WTC11 (cell line): Measurements from ENCODE around the gene BPGM. TPM values are rescaled to one million over a fixed set of nuclear protein-coding genes. Genes with fewer than 3 reads are reported as not detected.

Experiments used
- ATAC-seq: fragments of 200-7000 bp; cut with Tn5 transposase; 2 replicates; pipeline ENCODE4 v1.10.0; 2021; ENCODE audit warnings: mild to moderate bottlenecking, moderate library complexity
- CTCF ChIA-PET: fragments of 300-600 bp; sonication (Branson Sonifier 250); formaldehyde crosslinking; loops from one replicate; lab custom pipeline; 2021; ENCODE audit warnings: antibody characterized with exemption; lab: Charles Lee
- POLR2A ChIA-PET: fragments of 350-600 bp; sonication (Branson Sonifier 250); formaldehyde crosslinking; loops from one replicate; lab custom pipeline; 2021; ENCODE audit warnings: antibody characterized with exemption; lab: Charles Lee
- DNase-seq: peaks from one replicate; pipeline ENCODE4 v3.0.0; 2021; ENCODE audit warnings: low spot score
- H3K27ac Mint-ChIP-seq: 2 replicates; pipeline ENCODE4 v1.8.0; 2021; ENCODE audit warnings: mixed read lengths
- H3K27me3 Mint-ChIP-seq: 2 replicates; pipeline ENCODE4 v1.8.0; 2021; ENCODE audit warnings: low read depth, mild to moderate bottlenecking, moderate library complexity, mixed read lengths
- H3K36me3 Mint-ChIP-seq: 2 replicates; pipeline ENCODE4 v1.8.0; 2021; ENCODE audit warnings: mixed read lengths
- H3K4me1 Mint-ChIP-seq: 2 replicates; pipeline ENCODE4 v1.8.0; 2022; ENCODE audit warnings: mixed read lengths
- H3K4me3 Mint-ChIP-seq: 2 replicates; pipeline ENCODE4 v1.8.0; 2021; ENCODE audit warnings: mild to moderate bottlenecking, moderate library complexity, mixed read lengths
- H3K9me3 Mint-ChIP-seq: 2 replicates; pipeline ENCODE4 v1.8.0; 2021; ENCODE audit warnings: mixed read lengths
- ATF6 ChIP-seq: sonication (generic); formaldehyde crosslinking; IDR thresholded peaks from 2 replicates; pipeline ENCODE4 v1.8.1; 2023; ENCODE audit warnings: mild to moderate bottlenecking, missing genetic modification reagents
- CREM ChIP-seq: sonication (generic); formaldehyde crosslinking; IDR thresholded peaks from 2 replicates; pipeline ENCODE4 v1.8.1; 2022; ENCODE audit warnings: mild to moderate bottlenecking, missing genetic modification reagents, moderate library complexity
- E2F5 ChIP-seq: sonication (generic); formaldehyde crosslinking; IDR thresholded peaks from 2 replicates; pipeline ENCODE4 v1.8.1; 2022; ENCODE audit warnings: mild to moderate bottlenecking, moderate library complexity, missing genetic modification reagents
- ETV6 ChIP-seq: sonication (generic); formaldehyde crosslinking; IDR thresholded peaks from 2 replicates; pipeline ENCODE4 v1.8.1; 2022; ENCODE audit warnings: mild to moderate bottlenecking, missing genetic modification reagents
- FOXJ3 ChIP-seq: sonication (generic); formaldehyde crosslinking; IDR thresholded peaks from 2 replicates; pipeline ENCODE4 v1.9.0; 2021; ENCODE audit warnings: missing genetic modification reagents, mild to moderate bottlenecking, borderline replicate concordance
- FOXP1 ChIP-seq: sonication (generic); formaldehyde crosslinking; IDR thresholded peaks from 2 replicates; pipeline ENCODE4 v1.8.0; 2022; ENCODE audit warnings: missing genetic modification reagents, mild to moderate bottlenecking, moderate library complexity, borderline replicate concordance
- GABPB1 ChIP-seq: sonication (generic); formaldehyde crosslinking; IDR thresholded peaks from 2 replicates; pipeline ENCODE4 v1.8.1; 2023; ENCODE audit warnings: mild to moderate bottlenecking, missing genetic modification reagents
- HMGXB4 ChIP-seq: sonication (generic); formaldehyde crosslinking; IDR thresholded peaks from 2 replicates; pipeline ENCODE4 v1.8.1; 2023; ENCODE audit warnings: mild to moderate bottlenecking, moderate library complexity, missing genetic modification reagents
- NFATC4 ChIP-seq: fragments of 250-450 bp; sonication (Bioruptor Pico); IDR thresholded peaks from 2 replicates; pipeline ENCODE4 v1.9.0; 2021; ENCODE audit warnings: mild to moderate bottlenecking
- NR3C1 ChIP-seq: sonication (generic); formaldehyde crosslinking; conservative IDR thresholded peaks from 2 replicates; pipeline ENCODE4 v1.8.1; 2023; ENCODE audit warnings: low read depth, mild to moderate bottlenecking, missing genetic modification reagents
- PRDM15 ChIP-seq: sonication (generic); formaldehyde crosslinking; IDR thresholded peaks from 2 replicates; pipeline ENCODE4 v1.8.0; 2022; ENCODE audit warnings: missing genetic modification reagents
- PRRX2 ChIP-seq: fragments of 250-450 bp; sonication (Bioruptor Pico); IDR thresholded peaks from 2 replicates; pipeline ENCODE4 v1.8.0; 2021; ENCODE audit warnings: mild to moderate bottlenecking
- SP1 ChIP-seq: sonication (generic); formaldehyde crosslinking; conservative IDR thresholded peaks from 2 replicates; pipeline ENCODE4 v1.8.1; 2022; ENCODE audit warnings: missing genetic modification reagents
- STAT6 ChIP-seq: sonication (generic); formaldehyde crosslinking; conservative IDR thresholded peaks from 2 replicates; pipeline ENCODE4 v1.8.1; 2023; ENCODE audit warnings: mild to moderate bottlenecking, low read depth, missing genetic modification reagents, moderate library complexity
- USF1 ChIP-seq: sonication (generic); formaldehyde crosslinking; IDR thresholded peaks from 2 replicates; pipeline ENCODE4 v1.8.0; 2022; ENCODE audit warnings: mild to moderate bottlenecking, missing genetic modification reagents
- ZBTB21 ChIP-seq: sonication (generic); formaldehyde crosslinking; IDR thresholded peaks from 2 replicates; pipeline ENCODE4 v1.8.1; 2023; ENCODE audit warnings: mild to moderate bottlenecking, missing genetic modification reagents, borderline replicate concordance
- ZBTB43 ChIP-seq: sonication (generic); formaldehyde crosslinking; IDR thresholded peaks from 2 replicates; pipeline ENCODE4 v1.8.1; 2023; ENCODE audit warnings: mild to moderate bottlenecking, missing genetic modification reagents
- ZNF138 ChIP-seq: sonication (generic); formaldehyde crosslinking; conservative IDR thresholded peaks from 2 replicates; pipeline ENCODE4 v1.8.1; 2022; ENCODE audit warnings: mild to moderate bottlenecking, moderate library complexity, missing genetic modification reagents
- ZNF232 ChIP-seq: sonication (generic); formaldehyde crosslinking; IDR thresholded peaks from 2 replicates; pipeline ENCODE4 v1.8.0; 2022; ENCODE audit warnings: mild to moderate bottlenecking, missing genetic modification reagents
- ZNF671 ChIP-seq: fragments of 250-450 bp; sonication (Bioruptor Pico); IDR thresholded peaks from 2 replicates; pipeline ENCODE4 v1.8.0; 2021; ENCODE audit warnings: mild to moderate bottlenecking
- ZSCAN18 ChIP-seq: fragments of 250-450 bp; sonication (Bioruptor Pico); IDR thresholded peaks from 2 replicates; pipeline ENCODE4 v2.1.2; 2022; ENCODE audit warnings: mild to moderate bottlenecking, moderate library complexity
- total RNA-seq: library from RNA; stranded (reverse); gene quantifications from 3 replicates; pipeline ENCODE4 v1.2.3, GENCODE V29; 2021

The BPGM gene
- total RNA-seq, 1 experiment from 2014 or later: 14.6 TPM

GRCh38 chr7:134708692-134709091, 62.0 kb downstream of the BPGM start (continued):
- no peak for TF ChIP-seq NFATC4 (CRISPR knock-in tag)
- no peak for TF ChIP-seq ATF6
- TF ChIP-seq ZSCAN18 (CRISPR knock-in tag): no peak
- TF ChIP-seq STAT6: no peak
- no peak for TF ChIP-seq FOXJ3 (CRISPR knock-in tag)
- TF ChIP-seq ZNF232: no peak
- TF ChIP-seq ETV6 (CRISPR knock-in tag): no peak
- no peak for TF ChIP-seq E2F5 (CRISPR knock-in tag)
- no peak for TF ChIP-seq FOXP1 (CRISPR knock-in tag)
- no peak for TF ChIP-seq USF1 (CRISPR knock-in tag)
- no peak for TF ChIP-seq HMGXB4 (CRISPR knock-in tag)
- TF ChIP-seq ZBTB21 (CRISPR knock-in tag): no peak

GRCh38 chr7:134709197-134709596, 62.5 kb downstream of the BPGM start:
- DNase-seq: no peak
- H3K9me3 Mint-ChIP-seq: no peaks in the 10 kb centered on the region
- no peak for ATAC-seq
- no peak overlapping the region for H3K4me3 Mint-ChIP-seq
- no peaks in the 10 kb centered on the region for H3K36me3 Mint-ChIP-seq
- H3K4me1 Mint-ChIP-seq: peaks cover 12% of the 10 kb centered on the region
- H3K27ac Mint-ChIP-seq: no peak overlapping the region
- H3K27me3 Mint-ChIP-seq: no peaks in the 10 kb centered on the region; the same call in 1 of the 2 replicates
- ChIA-PET CTCF (interaction anchor here (1.2 kb wide), 1 partner anchor 8 kb away, joined by 5 read pairs; no protein-coding TSS in a partner anchor), POLR2A (no interaction called here)
- TF ChIP-seq NR3C1 (CRISPR knock-in tag): no peak
- no peak for TF ChIP-seq GABPB1 (CRISPR knock-in tag)
- TF ChIP-seq SP1 (CRISPR knock-in tag): no peak
- TF ChIP-seq CREM (CRISPR knock-in tag): no peak
- no peak for TF ChIP-seq E2F5 (CRISPR knock-in tag)
- TF ChIP-seq ZNF232: no peak
- TF ChIP-seq ZNF138 (CRISPR knock-in tag): no peak
- no peak for TF ChIP-seq ZBTB43 (CRISPR knock-in tag)
- TF ChIP-seq PRDM15: no peak
- no peak for TF ChIP-seq ZNF671 (CRISPR knock-in tag)
- TF ChIP-seq PRRX2 (CRISPR knock-in tag): no peak
